ENCODE measurements around the gene CELF2.

CELF2 gene

GRCh38 chr10:11087372-11087771 is 69.7 kb downstream of the CELF2 start:
- H3K4me3 ChIP-seq (ENCODE audit: low read depth, low read length), result no peak overlapping the region
- no peak for DNase-seq (ENCODE audit: low read depth)

GRCh38 chr10:11088709-11089108 is 71.0 kb downstream of the CELF2 start:
- no peak overlapping the region for H3K4me3 ChIP-seq (ENCODE audit: low read depth, low read length)
- no peak for DNase-seq (ENCODE audit: low read depth)

GRCh38 chr10:11089272-11089671 is 71.6 kb downstream of the CELF2 start:
- no peak overlapping the region for H3K4me3 ChIP-seq (ENCODE audit: low read depth, low read length)
- DNase-seq (ENCODE audit: low read depth), result no peak

- no peak for DNase-seq (ENCODE audit: low read depth)
Observed at GRCh38 chr10:11091517-11092102, 73.9 kb downstream of the CELF2 start.

GRCh38 chr10:11093771-11094736 is 76.4 kb downstream of the CELF2 start:
- no peak overlapping the region for H3K4me3 ChIP-seq (ENCODE audit: low read depth, low read length)
- no peak for DNase-seq (ENCODE audit: low read depth)

More at GRCh38 chr10:11091517-11092102, 73.9 kb downstream of the CELF2 start:
- no peak overlapping the region for H3K4me3 ChIP-seq (ENCODE audit: low read depth, low read length)

GRCh38 chr10:11095374-11095801 is 77.7 kb downstream of the CELF2 start:
- H3K4me3 ChIP-seq (ENCODE audit: low read depth, low read length), result no peak overlapping the region
- DNase-seq (ENCODE audit: low read depth), result no peak

- H3K4me3 ChIP-seq (ENCODE audit: low read depth, low read length), result no peak overlapping the region
- no peak for DNase-seq (ENCODE audit: low read depth)
Observed at GRCh38 chr10:11096422-11096821, 78.8 kb downstream of the CELF2 start.

GRCh38 chr10:11097686-11098085 is 80.0 kb downstream of the CELF2 start:
- no peak for DNase-seq (ENCODE audit: low read depth)
- no peak overlapping the region for H3K4me3 ChIP-seq (ENCODE audit: low read depth, low read length)

GRCh38 chr10:11098666-11099065 is 81.0 kb downstream of the CELF2 start:
- no peak overlapping the region for H3K4me3 ChIP-seq (ENCODE audit: low read depth, low read length)
- DNase-seq (ENCODE audit: low read depth), result no peak

- DNase-seq (ENCODE audit: low read depth), result no peak
- no peak overlapping the region for H3K4me3 ChIP-seq (ENCODE audit: low read depth, low read length)
Observed at GRCh38 chr10:11104772-11105675, 87.4 kb downstream of the CELF2 start.

- H3K4me3 ChIP-seq (ENCODE audit: low read depth, low read length), result no peak overlapping the region
- no peak for DNase-seq (ENCODE audit: low read depth)
Observed at GRCh38 chr10:11105676-11106004, 88.0 kb downstream of the CELF2 start.

- no peak overlapping the region for H3K4me3 ChIP-seq (ENCODE audit: low read depth, low read length)
- no peak for DNase-seq (ENCODE audit: low read depth)
Observed at GRCh38 chr10:11106621-11107374, 89.1 kb downstream of the CELF2 start.

GRCh38 chr10:11107948-11108347 is 90.3 kb downstream of the CELF2 start:
- H3K4me3 ChIP-seq (ENCODE audit: low read depth, low read length), result no peak overlapping the region
- no peak for DNase-seq (ENCODE audit: low read depth)

GRCh38 chr10:11108356-11108755 is 90.7 kb downstream of the CELF2 start:
- DNase-seq (ENCODE audit: low read depth), result no peak
- H3K4me3 ChIP-seq (ENCODE audit: low read depth, low read length), result no peak overlapping the region

- no peak overlapping the region for H3K4me3 ChIP-seq (ENCODE audit: low read depth, low read length)
- DNase-seq (ENCODE audit: low read depth), result no peak
Observed at GRCh38 chr10:11109590-11109989, 91.9 kb downstream of the CELF2 start.

- H3K4me3 ChIP-seq (ENCODE audit: low read depth, low read length), result no peak overlapping the region
- no peak for DNase-seq (ENCODE audit: low read depth)
Observed at GRCh38 chr10:11110539-11110938, 92.9 kb downstream of the CELF2 start.

- DNase-seq (ENCODE audit: low read depth), result no peak
- H3K4me3 ChIP-seq (ENCODE audit: low read depth, low read length), result no peak overlapping the region
Observed at GRCh38 chr10:11111490-11111889, 93.8 kb downstream of the CELF2 start.

- H3K4me3 ChIP-seq (ENCODE audit: low read depth, low read length), result no peak overlapping the region
- no peak for DNase-seq (ENCODE audit: low read depth)
Observed at GRCh38 chr10:11112718-11113117, 95.0 kb downstream of the CELF2 start.

- H3K4me3 ChIP-seq (ENCODE audit: low read depth, low read length), result no peak overlapping the region
- DNase-seq (ENCODE audit: low read depth), result no peak
Observed at GRCh38 chr10:11113156-11113555, 95.5 kb downstream of the CELF2 start.

Data from skeletal muscle cell (primary cell).